ENCODE measurements around the gene PTPRN2. TPM values are rescaled to one million over a fixed set of nuclear protein-coding genes. Genes with fewer than 3 reads are reported as not detected.
"Not testable (repeated sequence)": the region's sequence is repeated elsewhere in the genome, so short reads cannot be mapped to it uniquely, and the experiment has no call there.

The PTPRN2 gene
- 10 to 100 TPM in 4 of 8 experiments, 1 to 10 TPM in 1, under 1 TPM in 2, not detected in 1; 0.10 to 19.7 (median 10.8) TPM for total RNA-seq

DNA sequence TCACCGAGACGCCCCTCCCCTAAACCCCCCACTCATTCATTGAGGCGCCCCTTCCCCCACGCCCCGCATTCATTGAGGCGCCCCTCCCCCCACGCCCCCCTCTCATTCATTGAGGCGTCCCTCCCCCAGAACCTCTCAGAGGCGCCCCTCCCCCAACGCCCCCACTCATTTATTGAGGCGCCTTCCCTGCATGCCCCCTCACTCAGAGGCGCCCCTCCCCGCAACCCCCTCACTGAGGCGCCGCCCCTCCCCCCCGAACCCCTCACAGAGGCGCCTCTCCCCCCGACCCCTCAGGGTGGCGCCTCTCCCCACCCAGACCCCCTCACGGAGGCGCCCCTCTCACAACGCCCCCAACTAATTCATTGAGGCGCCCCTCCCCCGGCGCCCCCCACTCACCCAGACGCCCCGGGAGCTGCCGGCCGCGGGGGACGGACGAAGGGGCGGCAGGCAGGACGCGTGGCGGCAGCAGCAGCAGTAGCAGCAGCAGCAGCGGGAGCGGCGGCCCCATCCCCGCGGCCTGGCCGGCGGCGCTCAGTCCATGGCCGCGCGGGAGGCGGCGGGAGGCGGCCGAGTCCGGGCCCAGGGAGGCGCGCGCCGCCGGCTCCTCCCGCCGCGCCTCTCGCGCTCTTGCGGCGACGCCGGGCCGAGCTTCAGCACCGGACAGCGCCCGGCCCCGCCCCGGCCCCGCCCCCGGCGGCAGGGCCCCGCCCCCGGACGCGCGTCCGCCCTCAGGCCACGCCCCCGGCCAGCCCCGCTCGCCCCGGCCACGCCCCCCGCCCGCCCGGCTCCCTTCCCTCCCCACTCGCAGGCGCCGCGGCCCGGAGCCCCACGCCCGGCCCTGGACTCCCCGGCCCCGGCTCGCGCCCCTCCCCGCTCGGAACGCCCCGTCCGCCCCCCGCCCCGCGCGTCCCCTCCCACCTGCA is at the start of gene PTPRN2:
TSS of gene PTPRN2 (minus strand) at position 662 of the 923 bp plus-strand sequence.
- H3K27ac ChIP-seq: peak within 1 kb of the TSS in 1 of 2 donors; percentile 46
- H3K4me3 ChIP-seq: peak within 1 kb of the TSS; percentile 47 to 82 (median 64)
- peaks cover 9 to 29% of the 10 kb centered on the region in 2 donors for H3K4me1 ChIP-seq (replicated peaks in 1 of 2)
- WGBS, 10 experiments: 0% methylated on average over 5 of the region's 110 CpGs; no CpG with 5 or more reads in 9 of the 10 experiments
- peak; percentile 87 to 94 (median 90) for ATAC-seq (replicated peaks in 6 of 8)
- in situ Hi-C loops (cut with MboI; ENCODE audit: low pct_unique_long_range_greater_than_20kb in 2 of 9, low sequenced_read_pairs in 9 of 9, unreplicated experiment in 9 of 9): no loop called here

DNA sequence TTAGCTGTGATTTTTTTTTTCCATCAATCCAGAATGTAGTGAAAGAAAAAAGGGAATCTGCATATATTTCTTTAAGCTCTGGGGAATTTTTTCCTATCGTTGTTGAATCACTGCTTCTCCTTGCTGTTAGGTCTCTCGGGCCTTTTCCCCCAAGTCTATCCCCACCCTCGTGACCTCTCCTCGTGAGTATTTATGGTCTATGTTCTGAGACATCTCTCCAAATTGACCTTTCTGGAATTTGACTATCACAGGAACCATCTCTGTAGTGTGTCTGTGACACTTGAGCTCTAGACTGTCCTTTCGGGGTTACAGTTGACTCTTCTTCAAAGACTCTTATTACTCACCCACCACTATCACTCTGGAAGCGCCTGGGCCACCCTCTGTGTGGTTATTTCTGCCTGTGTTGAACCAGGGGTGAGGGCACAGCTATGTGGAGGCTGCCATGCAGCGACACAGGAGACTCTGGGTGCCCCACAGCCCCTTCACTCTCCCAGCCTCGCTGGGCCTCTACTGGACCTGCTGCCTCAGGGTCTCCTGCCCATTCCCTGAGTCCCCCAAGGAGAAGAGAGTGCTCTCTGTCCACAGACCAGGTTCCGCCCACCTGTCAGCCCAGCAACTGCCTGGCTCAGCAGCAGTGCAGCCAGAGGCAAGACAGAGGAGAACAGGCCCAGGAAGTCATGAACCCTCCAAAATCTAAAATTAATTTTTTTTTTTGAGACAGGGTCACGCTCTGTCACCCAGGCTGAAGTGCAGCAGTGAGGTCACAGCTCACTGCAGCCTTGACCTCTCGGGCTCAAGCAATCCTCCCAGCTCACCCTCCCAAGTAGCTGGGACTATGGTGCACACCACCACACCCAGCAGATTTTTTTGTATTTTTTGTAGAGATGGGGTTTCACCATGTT is 45.7 kb upstream of the PTPRN2 start:
- Histone ChIP-seq H3K4me3 (no peak overlapping the region), H3K4me1 (replicated peaks in 1 of 2) (no peaks in the 10 kb centered on the region), H3K27ac (no peak overlapping the region)
- ATAC-seq (replicated peaks in 6 of 8): no peak
- WGBS, 10 experiments: 72 to 100% (median 97%) methylated on average over 1 to 6 of the region's 11 CpGs; no CpG with 5 or more reads in 1 of the 10 experiments
- in situ Hi-C loops (cut with MboI; ENCODE audit: low pct_unique_long_range_greater_than_20kb in 2 of 9, low sequenced_read_pairs in 9 of 9, unreplicated experiment in 9 of 9): no loop called here

DNA sequence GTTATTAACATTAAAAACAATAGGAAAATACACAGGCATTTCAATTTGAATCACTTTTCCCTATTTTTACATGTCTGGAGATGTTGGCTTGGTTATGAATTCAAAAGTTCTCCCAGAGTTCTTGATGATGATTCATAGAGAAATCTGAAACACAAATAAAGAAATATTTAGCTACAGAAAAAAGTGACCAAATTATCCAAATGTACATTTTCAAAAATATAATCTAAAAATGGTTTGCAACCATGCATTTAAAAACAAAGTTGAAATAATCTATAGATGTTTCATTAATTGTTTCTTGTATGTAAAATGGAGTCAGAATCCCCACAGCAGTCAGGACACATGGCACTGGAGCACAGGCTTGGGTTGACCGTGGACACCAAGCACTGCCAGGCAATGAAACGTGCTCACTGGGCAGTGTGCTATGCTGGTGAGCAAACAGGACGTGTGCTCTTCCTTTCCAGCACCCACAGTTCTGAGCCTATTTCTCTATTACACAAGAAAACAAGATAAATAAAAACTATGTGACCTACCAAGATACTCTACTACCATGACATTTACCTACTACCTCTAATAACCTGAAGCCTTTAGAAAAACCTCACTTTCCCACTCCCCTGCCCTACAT is 44.1 kb upstream of the PTPRN2 start:
- no peak for ATAC-seq (replicated peaks in 6 of 8)
- whole genome bisulfite sequencing, 10 experiments: 80 to 100% (median 89%) methylated on average over 1 to 3 of the region's 3 CpGs; no CpG with 5 or more reads in 6 of the 10 experiments
- Histone ChIP-seq H3K4me3 (no peak overlapping the region), H3K27ac (no peak overlapping the region), H3K4me1 (replicated peaks in 1 of 2) (no peaks in the 10 kb centered on the region)
- in situ Hi-C loops (cut with MboI; ENCODE audit: low pct_unique_long_range_greater_than_20kb in 2 of 9, low sequenced_read_pairs in 9 of 9, unreplicated experiment in 9 of 9): no loop called here

DNA sequence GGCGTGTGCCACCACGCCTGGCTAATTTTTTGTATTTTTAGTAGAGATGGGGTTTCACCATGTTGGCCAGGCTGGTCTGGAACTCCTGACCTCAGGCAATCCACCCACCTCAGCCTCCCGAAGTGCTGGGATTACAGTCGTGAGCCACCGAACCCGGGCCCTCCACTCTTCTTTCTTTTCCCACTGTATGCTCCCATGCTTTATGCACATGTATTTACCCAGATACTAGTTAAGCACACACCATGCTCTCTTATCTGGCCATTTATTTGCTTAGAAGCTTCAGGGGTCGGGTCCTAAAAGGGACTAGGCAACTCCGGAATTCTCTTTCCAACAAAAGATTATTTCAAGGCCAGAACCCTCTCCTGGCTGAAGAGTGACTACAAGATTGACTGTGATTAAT is 38.7 kb upstream of the PTPRN2 start:
- 91 to 100% (median 96%) methylated on average over 2 to 7 of the region's 8 CpGs; no CpG with 5 or more reads in 4 of the 10 experiments for WGBS, 10 experiments
- ATAC-seq (replicated peaks in 6 of 8): not testable (repeated sequence)

DNA sequence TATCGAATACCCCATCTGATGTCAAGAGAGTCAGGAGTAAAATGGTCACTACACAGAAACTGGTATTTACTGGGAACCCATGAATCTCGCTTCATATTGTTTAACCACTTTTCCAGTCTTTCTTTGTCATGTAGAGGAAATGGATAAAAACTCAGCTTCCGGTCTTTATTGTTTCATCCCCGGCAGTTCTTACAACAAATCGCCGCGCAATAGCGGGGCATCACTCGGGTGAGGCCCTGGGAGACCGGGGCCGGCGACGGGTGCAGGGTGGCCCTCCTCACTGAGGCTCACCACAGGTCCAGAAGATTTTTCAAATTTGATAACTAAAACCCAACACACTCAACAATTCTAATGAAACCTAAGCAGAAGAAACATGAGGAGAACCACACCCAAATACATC is 35.6 kb upstream of the PTPRN2 start:
- in situ Hi-C loops (cut with MboI; ENCODE audit: low pct_unique_long_range_greater_than_20kb in 2 of 9, low sequenced_read_pairs in 9 of 9, unreplicated experiment in 9 of 9): no loop called here
- ATAC-seq (replicated peaks in 6 of 8): no peak
- no peaks in the 10 kb centered on the region for H3K4me1 ChIP-seq (replicated peaks in 1 of 2)
- WGBS, 10 experiments: 91 to 100% (median 97%) methylated on average over 1 to 11 of the region's 13 CpGs; no CpG with 5 or more reads in 3 of the 10 experiments
- H3K27ac ChIP-seq: no peak overlapping the region
- no peak overlapping the region for H3K4me3 ChIP-seq

More for the DNA sequence above, 38.7 kb upstream of the PTPRN2 start:
- H3K27ac ChIP-seq; in situ Hi-C loops (cut with MboI; ENCODE audit: low pct_unique_long_range_greater_than_20kb in 2 of 9, low sequenced_read_pairs in 9 of 9, unreplicated experiment in 9 of 9); H3K4me1 ChIP-seq (replicated peaks in 1 of 2); H3K4me3 ChIP-seq: not testable (repeated sequence)

DNA sequence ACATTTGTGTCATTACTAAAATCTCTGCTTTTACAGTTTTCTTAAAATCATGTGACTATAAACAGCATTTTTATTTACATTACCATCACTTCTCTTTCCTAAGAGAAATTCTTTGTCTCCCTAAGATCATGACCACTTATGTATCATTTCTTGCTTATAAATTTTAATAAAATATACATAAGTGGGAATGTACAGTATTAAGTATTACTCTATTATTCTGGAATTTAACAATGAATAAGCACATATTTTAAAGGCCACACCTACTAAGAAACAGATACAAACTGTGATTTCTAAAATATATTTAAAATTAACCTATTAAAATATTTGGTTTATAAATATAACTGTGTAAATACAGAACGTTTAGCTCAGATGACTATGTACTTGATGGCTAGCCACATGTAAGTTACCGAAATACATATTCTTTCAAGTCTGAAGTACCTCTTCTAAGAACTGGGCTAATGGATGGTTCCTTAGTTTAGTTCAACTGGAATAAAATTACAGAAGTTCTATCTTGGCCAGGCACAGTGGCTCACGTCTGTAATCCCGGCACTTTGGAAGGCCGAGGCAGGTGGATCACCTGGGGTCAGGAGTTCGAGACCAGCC is 33.3 kb upstream of the PTPRN2 start:
- WGBS, 10 experiments: 0 to 100% (median 83%) methylated on average over 1 to 6 of the region's 6 CpGs; no CpG with 5 or more reads in 1 of the 10 experiments
- Histone ChIP-seq H3K4me3 (no peak overlapping the region), H3K4me1 (replicated peaks in 1 of 2) (no peaks in the 10 kb centered on the region), H3K27ac (no peak overlapping the region)
- in situ Hi-C loops (cut with MboI; ENCODE audit: low pct_unique_long_range_greater_than_20kb in 2 of 9, low sequenced_read_pairs in 9 of 9, unreplicated experiment in 9 of 9): no loop called here
- peak in 3 of 8 experiments; percentile 42 to 85 (median 78) for ATAC-seq (replicated peaks in 6 of 8)

DNA sequence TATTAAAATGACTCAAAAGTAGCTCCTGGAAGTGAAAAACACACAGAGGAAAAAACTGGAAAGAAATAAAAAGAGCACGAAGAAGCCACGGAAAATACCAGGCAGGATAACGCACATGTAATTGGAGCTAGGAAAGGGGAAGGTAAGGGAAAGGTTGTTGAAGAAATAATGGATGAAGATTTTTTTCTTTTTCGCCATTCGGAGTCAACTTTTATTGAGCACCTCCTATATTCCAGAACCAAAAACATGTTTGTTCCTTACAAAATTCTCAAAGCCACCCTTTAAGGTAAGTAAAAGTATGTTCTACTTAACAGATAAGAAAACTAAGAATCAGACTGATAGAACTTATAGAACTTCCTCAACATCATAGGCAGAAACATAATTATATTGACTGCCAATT is 32.8 kb upstream of the PTPRN2 start:
- in situ Hi-C loops (cut with MboI; ENCODE audit: low pct_unique_long_range_greater_than_20kb in 2 of 9, low sequenced_read_pairs in 9 of 9, unreplicated experiment in 9 of 9): no loop called here
- no peak overlapping the region for H3K4me3 ChIP-seq
- WGBS, 10 experiments: 93 to 100% (median 97%) methylated on average over 2 to 5 of the region's 5 CpGs
- no peaks in the 10 kb centered on the region for H3K4me1 ChIP-seq (replicated peaks in 1 of 2)
- ATAC-seq (replicated peaks in 6 of 8): no peak
- no peak overlapping the region for H3K27ac ChIP-seq

DNA sequence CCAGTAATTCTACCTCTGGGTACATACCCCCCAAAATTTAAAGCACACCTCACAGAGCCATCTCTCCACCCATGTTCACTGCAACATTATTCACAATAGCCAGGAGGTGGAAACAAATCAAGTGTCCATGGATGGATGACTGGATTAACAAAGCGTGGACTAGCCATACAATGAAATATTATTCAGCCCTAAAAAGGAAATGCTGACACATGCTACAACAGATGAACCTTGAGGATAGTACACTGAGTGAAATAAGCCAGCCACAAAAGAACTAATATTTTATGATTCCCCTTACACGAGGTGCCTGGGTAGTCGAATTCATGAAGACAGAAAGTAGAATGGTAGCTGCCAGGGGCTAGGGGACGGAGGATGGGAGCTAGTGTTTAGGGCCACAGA is 31.1 kb upstream of the PTPRN2 start:
- ATAC-seq (replicated peaks in 6 of 8): no peak
- Histone ChIP-seq H3K4me3 (no peak overlapping the region), H3K27ac (no peak overlapping the region), H3K4me1 (replicated peaks in 1 of 2) (no peaks in the 10 kb centered on the region)
- 90 to 100% (median 97%) methylated on average over 1 to 4 of the region's 4 CpGs; no CpG with 5 or more reads in 2 of the 10 experiments for WGBS, 10 experiments
- in situ Hi-C loops (cut with MboI; ENCODE audit: low pct_unique_long_range_greater_than_20kb in 2 of 9, low sequenced_read_pairs in 9 of 9, unreplicated experiment in 9 of 9): no loop called here

DNA sequence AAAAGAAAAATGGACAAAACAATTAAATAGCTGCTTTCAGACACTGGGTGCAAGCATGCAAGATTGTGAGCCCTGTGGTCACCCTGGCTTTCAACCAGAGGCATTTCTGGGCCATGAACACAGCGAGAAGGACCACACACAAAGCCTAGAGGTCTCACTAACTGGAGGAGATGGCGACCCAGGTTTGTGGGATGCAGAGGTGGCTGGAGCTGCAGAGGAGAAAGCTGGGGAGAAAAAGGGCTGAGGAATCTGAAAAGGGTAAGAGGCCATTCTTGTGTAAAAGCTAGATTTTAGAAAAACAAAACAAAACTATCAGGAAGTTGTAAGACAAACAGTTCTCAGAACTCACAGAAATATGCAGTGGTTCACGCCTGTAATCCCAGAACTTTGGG is 30.1 kb upstream of the PTPRN2 start:
- in situ Hi-C loops (cut with MboI; ENCODE audit: low pct_unique_long_range_greater_than_20kb in 2 of 9, low sequenced_read_pairs in 9 of 9, unreplicated experiment in 9 of 9): no loop called here
- ATAC-seq (replicated peaks in 6 of 8): no peak
- no peaks in the 10 kb centered on the region for H3K4me1 ChIP-seq (replicated peaks in 1 of 2)
- no peak overlapping the region for H3K4me3 ChIP-seq
- 33 to 100% (median 95%) methylated on average over 1 to 3 of the region's 3 CpGs; no CpG with 5 or more reads in 3 of the 10 experiments for WGBS, 10 experiments
- H3K27ac ChIP-seq: no peak overlapping the region

DNA sequence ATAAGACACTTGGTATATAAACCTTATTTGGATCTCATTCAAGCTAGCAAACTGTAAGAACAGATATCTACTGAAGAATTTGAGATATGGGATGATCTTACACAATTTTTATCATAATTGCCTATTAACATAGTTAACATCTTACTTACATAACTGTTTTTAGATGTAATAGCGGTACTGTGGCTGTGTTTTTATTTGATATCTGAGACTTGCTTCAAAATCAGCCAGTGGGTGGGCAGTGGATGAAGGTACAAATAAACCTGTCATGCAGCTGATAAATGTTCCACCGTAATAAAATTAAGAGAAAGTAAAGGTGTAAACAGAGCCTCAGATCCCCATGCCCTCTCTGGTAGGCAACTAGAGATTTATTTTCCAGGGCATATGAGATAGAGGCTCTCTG is 28.4 kb upstream of the PTPRN2 start:
- in situ Hi-C loops (cut with MboI; ENCODE audit: low pct_unique_long_range_greater_than_20kb in 2 of 9, low sequenced_read_pairs in 9 of 9, unreplicated experiment in 9 of 9): no loop called here
- no peak for ATAC-seq (replicated peaks in 6 of 8)
- Histone ChIP-seq H3K27ac (no peak overlapping the region), H3K4me1 (replicated peaks in 1 of 2) (no peaks in the 10 kb centered on the region), H3K4me3 (no peak overlapping the region)
- WGBS, 10 experiments: 67 to 100% (median 100%) methylated on average over 1 to 2 of the region's 2 CpGs; no CpG with 5 or more reads in 2 of the 10 experiments

DNA sequence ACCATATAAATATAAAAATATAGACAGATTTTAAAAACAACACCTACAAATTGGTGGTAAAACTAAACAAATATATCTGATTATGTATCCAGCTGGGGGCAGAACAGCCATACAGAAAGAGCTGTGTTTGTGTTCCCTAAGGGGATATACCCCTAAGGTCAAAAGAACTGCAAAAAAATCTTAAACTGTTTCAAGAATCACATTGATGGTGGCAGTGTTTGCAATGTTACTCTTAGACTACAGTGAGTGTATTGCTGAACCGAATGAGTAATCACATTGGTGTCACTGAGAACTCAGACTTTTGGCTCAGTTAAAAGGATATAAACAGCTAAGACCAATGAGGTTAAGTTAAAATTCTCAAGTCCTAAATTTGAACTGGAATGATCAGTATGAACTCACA is 27.1 kb upstream of the PTPRN2 start:
- in situ Hi-C loops (cut with MboI; ENCODE audit: low pct_unique_long_range_greater_than_20kb in 2 of 9, low sequenced_read_pairs in 9 of 9, unreplicated experiment in 9 of 9): no loop called here
- ATAC-seq (replicated peaks in 6 of 8): no peak
- Histone ChIP-seq H3K4me3 (no peak overlapping the region), H3K27ac (no peak overlapping the region), H3K4me1 (replicated peaks in 1 of 2) (no peaks in the 10 kb centered on the region)
- WGBS, 10 experiments: 17 to 100% (median 94%) methylated on average over 1 of the region's 1 CpG; no CpG with 5 or more reads in 4 of the 10 experiments

DNA sequence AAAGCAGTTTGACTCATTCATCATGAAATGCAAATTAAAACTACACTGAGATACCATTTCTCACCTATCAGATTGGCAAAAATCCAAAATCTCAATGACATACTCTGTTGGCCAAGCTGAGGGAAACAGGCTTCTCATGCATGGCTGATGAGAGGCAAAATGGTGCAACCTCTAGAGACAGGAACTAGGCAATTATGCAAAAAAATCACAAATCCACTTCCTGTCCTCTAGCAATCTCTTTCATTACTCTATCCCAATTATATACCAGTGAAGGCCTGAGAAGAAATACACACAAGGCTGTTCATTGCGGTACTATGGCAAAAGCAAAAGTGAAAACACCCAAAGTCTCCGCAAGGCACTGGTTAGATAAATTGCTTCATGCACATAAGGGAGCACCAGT is 25.9 kb upstream of the PTPRN2 start:
- H3K27ac ChIP-seq: no peak overlapping the region
- in situ Hi-C loops (cut with MboI; ENCODE audit: low pct_unique_long_range_greater_than_20kb in 2 of 9, low sequenced_read_pairs in 9 of 9, unreplicated experiment in 9 of 9): no loop called here
- WGBS, 10 experiments: 72 to 100% (median 100%) methylated on average over 1 to 2 of the region's 2 CpGs

More for the DNA sequence above, 25.9 kb upstream of the PTPRN2 start:
- peak in 3 of 8 experiments; percentile 62 to 97 (median 97) for ATAC-seq (replicated peaks in 6 of 8)
- Histone ChIP-seq H3K4me3 (no peak overlapping the region), H3K4me1 (replicated peaks in 1 of 2) (no peaks in the 10 kb centered on the region)
